ENCODE measurements around the gene VCL.
"Not testable (repeated sequence)": the region's sequence is repeated elsewhere in the genome, so short reads cannot be mapped to it uniquely, and the experiment has no call there.

The VCL gene

GRCh38 chr10:74000892-74001669, 3.2 kb downstream of the VCL start:
- no peak for DNase-seq (ENCODE audit: low read depth in 2 of 2)

- no peak for DNase-seq (ENCODE audit: low read depth in 2 of 2)
Observed at GRCh38 chr10:74006269-74006668, 8.4 kb downstream of the VCL start.

GRCh38 chr10:74008212-74008731, 10.4 kb downstream of the VCL start:
- peak; percentile 90 to 91 for DNase-seq (ENCODE audit: low read depth in 2 of 2)

DNA sequence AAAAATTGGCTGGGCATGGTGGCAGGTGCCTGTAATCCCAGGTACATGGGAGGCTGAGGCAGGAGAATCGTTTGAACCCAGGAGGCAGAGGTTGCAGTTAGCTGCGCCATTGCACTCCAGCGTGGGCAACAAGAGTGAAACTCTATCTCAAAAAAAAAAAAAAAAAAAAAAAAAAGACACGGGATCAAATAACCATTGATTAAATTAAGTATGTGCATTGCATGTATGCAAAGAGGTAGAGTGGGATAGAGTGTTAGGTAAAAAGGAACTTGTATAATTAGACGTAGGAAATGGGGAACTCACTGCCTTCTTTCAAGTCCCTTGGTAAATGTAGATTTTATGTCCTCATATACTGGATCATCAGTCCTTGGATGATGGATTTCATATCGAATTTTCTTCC, 13.1 kb downstream of the VCL start:
- no peak for DNase-seq (ENCODE audit: low read depth in 2 of 2)

DNA sequence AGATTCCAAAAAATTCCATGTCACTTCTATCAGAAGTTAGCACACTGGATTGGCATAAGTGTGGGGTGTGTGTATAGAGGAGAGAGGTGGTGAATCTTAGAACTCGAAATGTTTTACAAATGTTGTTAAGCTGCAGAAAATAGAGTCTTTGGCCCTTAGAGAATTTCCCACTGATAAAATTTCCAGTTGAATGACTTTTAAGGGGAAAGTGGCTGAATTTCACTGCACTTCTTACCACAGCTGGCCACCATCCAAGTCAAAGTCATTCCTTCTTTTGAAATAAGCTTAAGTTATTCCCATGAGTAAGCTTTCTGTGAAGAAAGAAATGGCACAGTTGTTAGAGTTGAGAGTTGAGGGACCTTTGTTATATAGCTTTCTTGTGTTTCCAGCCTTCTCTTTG, 13.9 kb downstream of the VCL start:
- peak; percentile 54 to 57 for DNase-seq (ENCODE audit: low read depth in 2 of 2)

DNA sequence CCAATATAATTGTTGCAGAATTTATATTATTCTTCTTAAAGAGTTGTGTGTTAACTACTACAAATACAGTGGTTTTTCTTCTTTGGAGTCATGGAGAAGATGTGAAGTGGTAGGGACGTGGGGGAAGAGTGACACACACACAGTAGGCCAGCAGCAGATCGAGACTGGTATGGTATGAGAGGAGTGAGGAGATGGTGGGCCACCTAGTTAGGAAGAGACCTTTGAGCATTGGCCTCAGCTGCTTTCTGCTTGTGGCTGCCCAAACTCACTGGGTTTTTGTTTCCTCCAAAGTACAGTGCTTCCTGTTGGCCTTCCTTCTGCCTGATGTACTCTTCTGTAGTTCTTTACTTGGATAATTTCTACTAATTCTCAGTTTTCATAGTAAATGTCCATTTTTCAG, 14.6 kb downstream of the VCL start:
- DNase-seq (ENCODE audit: low read depth in 2 of 2), result no peak

DNA sequence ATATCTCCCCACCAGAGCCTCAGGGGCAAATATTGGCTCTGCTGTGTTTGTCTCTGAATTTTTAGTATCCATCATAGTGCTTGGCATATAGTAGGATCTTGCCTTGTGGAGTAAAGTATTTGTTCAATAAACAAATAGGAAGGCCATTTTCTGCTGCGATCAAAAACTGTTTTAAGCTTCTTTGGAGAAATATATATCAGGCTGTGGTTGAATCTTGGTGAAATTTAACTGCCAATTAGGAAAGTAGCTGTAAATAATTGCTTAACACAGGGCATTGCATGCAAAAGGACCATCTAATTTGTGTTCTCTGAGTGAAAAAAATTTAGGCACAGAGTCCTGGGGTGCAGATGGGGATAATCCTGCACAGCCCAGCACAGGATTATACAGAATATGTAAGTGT, 15.1 kb downstream of the VCL start:
- DNase-seq (ENCODE audit: low read depth in 2 of 2), result no peak

GRCh38 chr10:74014574-74014973, 16.7 kb downstream of the VCL start:
- DNase-seq (ENCODE audit: low read depth in 2 of 2), result not testable (repeated sequence)

DNA sequence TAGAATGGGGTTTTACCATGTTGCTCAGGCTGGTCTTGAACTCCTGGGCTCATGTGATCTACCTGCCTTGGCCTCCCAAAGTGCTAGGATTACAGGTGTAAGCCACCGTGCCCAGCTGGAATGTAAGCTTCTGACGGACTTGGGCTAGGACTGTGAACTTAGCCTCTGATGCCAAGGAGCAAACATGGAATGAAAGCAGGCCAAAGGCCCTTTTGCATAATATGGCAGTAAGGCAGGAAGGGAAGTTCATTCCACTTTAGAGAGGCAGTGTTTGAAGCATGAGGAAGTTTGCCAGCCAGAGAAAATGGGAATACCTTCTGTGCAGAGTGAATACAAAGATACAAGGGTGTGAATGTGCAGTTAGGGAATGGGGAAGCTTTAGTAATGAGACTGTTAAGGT, 20.3 kb downstream of the VCL start:
- no peak for DNase-seq (ENCODE audit: low read depth in 2 of 2)

DNA sequence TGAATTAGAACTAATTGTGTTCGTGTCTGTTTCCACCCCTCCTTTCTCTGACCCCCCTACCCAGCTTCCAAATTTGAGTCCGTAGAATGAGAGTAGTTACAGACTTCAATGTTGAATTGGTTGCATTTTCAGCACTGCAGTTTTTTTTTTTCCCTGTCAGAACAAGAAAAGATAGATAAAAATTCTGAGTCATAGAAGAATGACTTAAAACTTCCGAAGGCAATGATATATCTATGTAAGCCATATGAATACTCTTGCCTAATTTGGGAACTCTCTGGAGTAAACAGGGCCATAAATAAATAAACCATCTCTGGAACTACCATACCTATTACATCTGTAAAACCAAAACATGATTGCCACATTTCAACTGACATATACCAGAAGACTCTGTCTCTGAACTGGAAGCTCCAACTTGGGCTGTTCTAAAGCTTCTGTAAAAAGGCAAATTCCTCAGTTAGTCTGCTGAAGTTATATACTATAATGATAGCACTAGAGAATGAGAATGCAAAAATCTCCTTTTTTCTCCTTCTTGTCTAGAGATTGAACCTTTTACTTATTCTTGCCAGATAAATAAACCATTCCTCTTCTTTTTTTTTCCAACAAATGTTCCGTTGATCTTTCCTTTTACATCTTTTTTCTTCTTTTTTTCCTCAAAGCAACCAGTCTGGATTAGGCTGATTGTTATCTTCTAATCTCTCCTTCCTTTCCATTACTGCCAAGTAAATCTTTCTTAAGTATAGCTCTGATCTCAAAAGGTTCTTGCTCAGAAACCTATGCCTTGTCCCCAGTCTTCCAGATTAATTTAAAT, 23.5 kb downstream of the VCL start:
- peak; percentile 55 to 72 for DNase-seq (ENCODE audit: low read depth in 2 of 2)

- no peak for DNase-seq (ENCODE audit: low read depth in 2 of 2)
Observed at GRCh38 chr10:74022926-74023629, 25.2 kb downstream of the VCL start.

DNA sequence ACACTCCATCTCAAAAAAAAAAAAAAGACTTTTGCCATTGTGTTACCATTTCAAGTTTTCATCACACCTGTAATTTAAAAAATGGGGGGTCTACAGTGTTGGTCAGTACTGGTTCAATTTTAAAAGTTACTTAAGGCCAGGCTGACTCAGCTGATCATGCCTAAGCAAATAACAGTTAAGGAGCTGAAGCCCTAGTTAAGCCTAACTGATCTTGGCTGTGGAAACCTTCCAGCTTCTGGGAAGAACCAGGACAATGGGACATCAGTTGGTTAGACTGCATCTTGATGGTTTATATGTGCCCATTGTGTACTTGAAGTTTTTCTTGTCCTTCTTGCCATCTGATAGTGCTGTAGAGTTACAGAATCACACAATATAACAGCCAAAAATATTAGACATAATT, 26.7 kb downstream of the VCL start:
- no peak for DNase-seq (ENCODE audit: low read depth in 2 of 2)

GRCh38 chr10:74025380-74025978, 27.6 kb downstream of the VCL start:
- no peak for DNase-seq (ENCODE audit: low read depth in 2 of 2)

GRCh38 chr10:74026428-74027015, 28.6 kb downstream of the VCL start:
- no peak for DNase-seq (ENCODE audit: low read depth in 2 of 2)

- no peak for DNase-seq (ENCODE audit: low read depth in 2 of 2)
Observed at GRCh38 chr10:74027702-74028101, 29.8 kb downstream of the VCL start.

GRCh38 chr10:74029943-74030342, 32.0 kb downstream of the VCL start:
- no peak for DNase-seq (ENCODE audit: low read depth in 2 of 2)

GRCh38 chr10:74032208-74032607, 34.3 kb downstream of the VCL start:
- DNase-seq (ENCODE audit: low read depth in 2 of 2), result not testable (repeated sequence)

- no peak for DNase-seq (ENCODE audit: low read depth in 2 of 2)
Observed at GRCh38 chr10:74032900-74033655, 35.2 kb downstream of the VCL start.

GRCh38 chr10:74033702-74034101, 35.8 kb downstream of the VCL start:
- DNase-seq (ENCODE audit: low read depth in 2 of 2), result no peak

DNA sequence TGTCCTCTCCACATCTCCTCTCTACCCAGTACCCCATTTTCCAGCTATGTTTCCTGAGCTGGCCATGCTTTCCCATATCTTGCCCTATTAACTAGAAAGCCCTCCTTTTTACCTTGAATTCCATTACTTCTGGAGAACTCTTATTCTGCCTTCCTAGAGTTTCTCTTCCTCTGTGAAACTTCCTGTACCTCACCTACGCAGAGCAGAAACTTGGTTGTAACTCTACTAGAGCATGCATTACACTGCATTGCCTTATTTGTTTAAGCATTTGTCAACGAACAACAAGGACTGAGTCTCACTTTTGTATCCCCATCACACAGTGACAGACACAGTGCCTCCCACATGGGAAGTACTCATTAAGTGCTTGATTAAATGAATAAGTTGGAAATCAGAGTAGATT, 36.4 kb downstream of the VCL start:
- DNase-seq (ENCODE audit: low read depth in 2 of 2), result no peak

- DNase-seq (ENCODE audit: low read depth in 2 of 2), result no peak
Observed at GRCh38 chr10:74035303-74035702, 37.4 kb downstream of the VCL start.

Data from fibroblast of skin of left biceps (primary cell).